Left hindlimb (tissue), 1 donor: ENCODE data around the gene SERPINB2.
"Not testable (repeated sequence)": the region's sequence is repeated elsewhere in the genome, so short reads cannot be mapped to it uniquely, and the experiment has no call there.

ENCODE experiments used
- DNase-seq: peaks from one replicate; pipeline ENCODE4 v3.0.0-alpha.2; 2018

Gene SERPINB2

DNA sequence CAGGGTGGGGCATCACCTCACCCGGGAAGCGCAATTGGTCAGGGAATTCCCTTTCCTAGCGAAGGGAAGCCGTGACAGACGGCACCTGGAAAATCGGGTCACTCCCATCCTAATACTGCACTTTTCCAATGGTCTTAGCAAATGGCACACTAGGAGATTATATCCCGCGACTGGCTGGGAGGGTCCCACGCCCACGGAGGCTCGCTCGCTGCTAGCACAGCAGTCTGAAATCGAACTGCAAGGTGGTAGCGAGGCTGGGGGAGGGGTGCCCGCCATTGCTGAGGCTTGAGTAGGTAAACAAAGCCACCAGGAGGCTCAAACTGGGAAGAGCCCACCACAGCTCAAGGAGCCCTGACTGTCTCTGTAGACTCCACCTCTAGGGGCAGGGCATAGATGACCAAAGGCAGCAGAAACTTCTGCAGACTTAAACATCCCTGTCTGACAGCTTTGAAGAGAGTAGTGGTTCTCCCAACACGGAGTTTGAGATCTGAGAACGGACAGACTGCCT is 53.1 kb downstream of the SERPINB2 start:
- not testable (repeated sequence) for DNase-seq

DNA sequence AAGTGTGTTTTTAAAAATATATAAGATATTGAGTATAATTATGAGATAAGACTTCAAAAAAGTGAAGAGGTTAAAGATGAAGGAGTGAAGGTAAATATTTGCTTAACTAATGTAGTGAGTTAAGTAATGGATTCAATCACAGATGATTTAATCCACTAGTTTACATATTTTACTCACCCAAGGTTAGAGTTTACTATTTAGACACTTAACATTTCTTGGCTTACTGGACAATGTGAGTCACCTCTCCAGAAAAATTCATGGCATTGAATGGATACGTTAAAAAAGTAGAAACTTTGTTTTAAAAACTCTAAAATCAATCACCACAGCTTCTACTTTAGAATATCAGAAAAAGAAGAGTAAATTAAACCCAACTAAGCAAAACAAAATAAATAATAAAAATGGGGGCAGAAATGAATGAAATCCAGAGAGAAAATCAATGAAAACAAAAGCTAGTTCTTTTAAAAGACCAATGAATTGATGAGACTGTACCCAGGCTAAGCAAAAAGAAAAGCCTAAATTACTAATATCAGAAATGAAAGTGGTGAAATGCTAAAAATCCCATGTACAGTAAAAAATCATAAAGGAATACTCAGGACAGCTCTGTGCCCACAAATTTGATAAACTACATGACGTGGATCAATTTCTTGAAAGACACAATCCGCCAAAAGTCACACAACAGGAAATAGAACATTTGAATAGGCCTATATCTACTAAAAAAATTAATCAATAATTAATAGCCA is 59.7 kb downstream of the SERPINB2 start:
- DNase-seq: no peak

DNA sequence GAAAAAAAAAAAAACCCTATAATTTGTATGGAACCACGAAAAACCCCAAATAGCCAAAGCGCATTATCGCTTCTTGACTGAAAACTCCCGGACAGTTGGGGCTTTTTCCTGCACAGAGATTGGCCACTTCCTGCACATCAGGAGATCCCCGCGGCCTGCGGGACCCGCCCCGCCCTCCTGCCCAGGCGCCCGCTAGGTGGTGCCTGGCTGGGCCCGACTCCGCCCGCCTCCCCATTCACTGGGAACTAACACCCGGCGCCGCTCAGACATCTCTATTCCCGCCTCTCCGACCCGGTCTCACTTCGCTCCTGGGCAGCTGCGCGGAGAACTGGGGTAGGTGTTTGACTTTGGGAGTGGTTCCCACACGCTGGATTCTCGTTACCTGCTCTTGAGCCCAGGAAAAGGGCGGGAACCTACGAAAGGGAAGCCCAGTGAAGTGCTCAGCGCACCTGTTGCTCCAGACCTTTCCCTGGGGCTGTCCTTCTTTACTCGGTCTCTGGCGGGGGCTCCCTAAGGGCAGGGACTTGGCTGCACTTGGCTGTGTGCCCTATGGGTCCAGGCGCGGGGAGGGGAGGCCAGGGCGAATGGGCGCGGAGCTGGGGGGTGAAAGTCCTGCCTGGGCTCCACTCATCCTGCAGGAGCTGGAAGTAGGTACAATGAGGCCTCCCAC is 61.7 kb downstream of the SERPINB2 start, which contains the start of gene HMSD:
HMSD (plus strand) TSS at position 234 of the 670 bp plus-strand sequence. CDS start 4,155 bp downstream, outside the sequence.
- DNase-seq: peak; percentile 31

DNA sequence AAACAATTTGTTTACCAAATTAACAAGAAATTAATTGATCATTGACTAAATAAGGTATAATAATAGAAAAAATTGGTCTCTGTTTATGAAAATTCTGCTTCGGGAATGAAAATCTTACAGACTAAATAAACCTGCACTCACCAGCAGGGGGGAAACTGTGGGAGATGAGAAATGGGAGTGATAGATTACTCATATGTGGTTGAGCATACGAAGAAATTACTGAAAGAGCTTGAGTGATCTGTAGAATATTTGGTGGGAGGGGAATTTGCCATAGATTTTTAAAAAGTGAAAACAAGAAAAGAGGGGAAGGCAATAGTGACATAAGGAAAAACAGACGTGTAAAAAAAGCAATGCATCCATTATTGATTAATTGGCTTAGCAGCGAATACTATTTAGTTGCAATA is 63.8 kb downstream of the SERPINB2 start:
- DNase-seq: no peak
